ENCODE results near the gene SLC35G3. TPM values are rescaled to one million over a fixed set of nuclear protein-coding genes. Genes with fewer than 3 reads are reported as not detected.
A peak's percentile ranks its signal among the peaks of the same experiment; 100 is the strongest.
"Not testable (repeated sequence)": the region's sequence is repeated elsewhere in the genome, so short reads cannot be mapped to it uniquely, and the experiment has no call there.

The SLC35G3 gene
- not detected for total RNA-seq

DNA sequence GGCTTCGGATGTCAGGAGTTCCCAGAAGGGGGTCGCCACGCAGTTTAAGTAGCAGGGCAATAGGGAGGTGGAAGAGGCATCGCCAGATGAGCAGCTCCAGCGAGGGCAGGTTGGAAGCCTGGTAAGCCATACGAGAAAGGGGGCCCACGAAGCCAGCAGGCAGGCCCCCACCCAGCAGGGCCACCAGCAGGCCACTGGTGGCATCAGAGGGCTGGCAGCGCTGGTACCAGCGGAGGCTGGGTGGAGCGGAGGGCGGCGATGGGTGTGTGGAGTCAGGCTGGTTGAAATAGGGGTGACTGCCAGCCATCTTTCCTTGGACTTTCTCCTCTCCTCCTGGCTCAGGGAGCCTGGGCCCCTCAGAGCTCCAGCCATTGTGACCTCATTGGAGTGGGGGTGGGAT is at the start of gene SLC35G3:
Gene SLC35G3 (minus strand): TSS at position 393 of the 400 bp plus-strand sequence. CDS start 86 bp downstream, at position 307.
- DNase-seq (ENCODE audit: low spot score in 2 of 2); H3K4me3 ChIP-seq (ENCODE audit: low read depth, poor library complexity, severe bottlenecking); intact Hi-C loops (cut with DNase I; ENCODE audit: low total_unique reads): not testable (repeated sequence)
- 86 to 93% methylated on average over 12 of the region's 12 CpGs for WGBS, 2 donors

DNA sequence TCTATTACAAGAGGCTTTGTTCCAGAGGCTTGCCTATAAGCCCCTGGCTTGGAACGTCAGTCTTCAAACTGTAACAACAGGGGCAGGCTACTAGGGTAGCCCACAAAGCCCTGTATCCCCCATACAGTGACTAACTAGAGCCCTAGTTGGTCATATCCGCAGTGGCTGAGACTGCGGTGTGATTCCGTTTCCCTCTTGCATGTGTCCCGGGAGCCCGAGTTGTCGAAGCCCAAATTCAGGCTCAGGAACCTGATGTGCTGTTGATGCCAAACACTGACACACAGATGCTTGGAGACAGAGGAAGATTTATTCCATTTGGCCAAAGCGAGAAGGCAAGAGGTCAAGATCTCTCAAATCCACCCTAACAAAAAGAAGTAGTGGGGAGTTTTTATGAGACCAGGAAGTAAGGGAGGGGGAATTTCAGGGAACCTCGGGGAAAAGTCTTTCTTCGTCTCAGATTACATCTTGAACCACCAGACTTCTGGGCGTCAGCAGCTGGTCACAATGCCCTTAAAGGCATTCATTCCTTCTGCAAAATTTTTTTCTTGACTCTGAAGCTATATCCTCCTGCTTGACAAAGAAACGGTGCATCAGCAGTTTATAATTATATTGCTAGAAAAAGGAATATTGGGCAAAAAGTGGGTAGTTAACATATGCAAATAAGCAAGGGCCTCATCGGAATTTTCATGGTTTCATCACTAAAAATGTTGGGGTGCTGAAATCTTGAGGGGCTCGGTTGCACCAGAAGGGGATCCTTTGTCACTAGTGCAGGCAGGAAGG is 49.6 kb upstream of the SLC35G3 start:
- intact Hi-C loops (cut with DNase I; ENCODE audit: low total_unique reads) = no loop called here

DNA sequence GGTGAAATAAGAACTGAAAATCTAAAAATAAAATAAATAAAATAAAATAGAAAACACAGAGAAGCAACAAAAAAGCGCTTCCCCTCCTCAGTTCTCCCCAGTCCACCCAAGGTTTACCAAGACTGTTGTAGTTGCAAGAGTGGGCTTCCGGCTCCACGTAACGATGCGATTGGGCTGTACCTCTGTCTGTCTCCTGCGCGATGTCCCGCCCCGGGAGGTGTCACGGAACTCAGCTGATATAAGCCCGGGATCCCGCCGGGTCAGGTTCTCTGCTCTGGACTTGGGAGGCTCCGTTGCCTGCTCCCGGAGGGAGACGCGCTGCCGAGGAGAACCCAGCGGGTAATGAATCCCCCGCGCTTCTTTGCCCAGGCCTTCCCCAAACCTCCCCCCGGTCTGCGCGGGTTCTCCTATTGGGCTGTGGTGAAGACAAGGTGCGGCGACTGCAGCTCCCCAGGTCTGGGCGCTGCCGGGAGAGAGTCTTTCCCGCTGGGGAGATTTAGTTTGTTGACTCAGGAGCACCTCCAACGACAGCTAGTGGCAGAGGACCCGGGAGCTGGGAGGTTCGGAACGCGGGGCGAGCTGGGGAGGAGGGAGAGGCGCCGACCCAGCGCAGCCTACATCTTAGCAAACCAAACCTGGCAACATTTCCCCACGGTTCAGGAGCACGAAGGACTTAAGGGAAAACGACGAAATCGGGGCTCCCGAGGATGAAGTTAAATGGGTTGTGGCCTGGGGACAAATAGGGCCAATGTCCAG is 48.8 kb upstream of the SLC35G3 start, which contains the start of gene SLFN5:
Gene SLFN5 (plus strand): TSS at position 268 of the 756 bp plus-strand sequence. CDS start 15,619 bp downstream, outside the sequence.
- DNase-seq (ENCODE audit: low spot score in 2 of 2) = peak; percentile 97 to 99
- peak within 1 kb of the TSS; percentile 62 for H3K4me3 ChIP-seq (ENCODE audit: low read depth, poor library complexity, severe bottlenecking)
- intact Hi-C loops (cut with DNase I; ENCODE audit: low total_unique reads) = no loop called here
- TF ChIP-seq, protein P1, sequence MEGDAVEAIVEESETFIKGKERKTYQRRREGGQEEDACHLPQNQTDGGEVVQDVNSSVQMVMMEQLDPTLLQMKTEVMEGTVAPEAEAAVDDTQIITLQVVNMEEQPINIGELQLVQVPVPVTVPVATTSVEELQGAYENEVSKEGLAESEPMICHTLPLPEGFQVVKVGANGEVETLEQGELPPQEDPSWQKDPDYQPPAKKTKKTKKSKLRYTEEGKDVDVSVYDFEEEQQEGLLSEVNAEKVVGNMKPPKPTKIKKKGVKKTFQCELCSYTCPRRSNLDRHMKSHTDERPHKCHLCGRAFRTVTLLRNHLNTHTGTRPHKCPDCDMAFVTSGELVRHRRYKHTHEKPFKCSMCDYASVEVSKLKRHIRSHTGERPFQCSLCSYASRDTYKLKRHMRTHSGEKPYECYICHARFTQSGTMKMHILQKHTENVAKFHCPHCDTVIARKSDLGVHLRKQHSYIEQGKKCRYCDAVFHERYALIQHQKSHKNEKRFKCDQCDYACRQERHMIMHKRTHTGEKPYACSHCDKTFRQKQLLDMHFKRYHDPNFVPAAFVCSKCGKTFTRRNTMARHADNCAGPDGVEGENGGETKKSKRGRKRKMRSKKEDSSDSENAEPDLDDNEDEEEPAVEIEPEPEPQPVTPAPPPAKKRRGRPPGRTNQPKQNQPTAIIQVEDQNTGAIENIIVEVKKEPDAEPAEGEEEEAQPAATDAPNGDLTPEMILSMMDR (IDR thresholded peaks at IDR 0.05) = no peak
- TF ChIP-seq POLR2A (IDR thresholded peaks at IDR 0.05) = peak in 1 of 2 donors; percentile 79
- 0 to 1% methylated on average over 43 of the region's 44 CpGs for WGBS, 2 donors

More for the DNA sequence above, 49.6 kb upstream of the SLC35G3 start:
- peak; percentile 53 to 90 for DNase-seq (ENCODE audit: low spot score in 2 of 2)
- no peak for TF ChIP-seq POLR2A (IDR thresholded peaks at IDR 0.05)
- TF ChIP-seq, protein P1 (IDR thresholded peaks at IDR 0.05) = no peak
- H3K4me3 ChIP-seq (ENCODE audit: low read depth, poor library complexity, severe bottlenecking) = peak overlapping the region; percentile 62
- WGBS, 2 donors = 3 to 4% methylated on average over 14 of the region's 14 CpGs

DNA sequence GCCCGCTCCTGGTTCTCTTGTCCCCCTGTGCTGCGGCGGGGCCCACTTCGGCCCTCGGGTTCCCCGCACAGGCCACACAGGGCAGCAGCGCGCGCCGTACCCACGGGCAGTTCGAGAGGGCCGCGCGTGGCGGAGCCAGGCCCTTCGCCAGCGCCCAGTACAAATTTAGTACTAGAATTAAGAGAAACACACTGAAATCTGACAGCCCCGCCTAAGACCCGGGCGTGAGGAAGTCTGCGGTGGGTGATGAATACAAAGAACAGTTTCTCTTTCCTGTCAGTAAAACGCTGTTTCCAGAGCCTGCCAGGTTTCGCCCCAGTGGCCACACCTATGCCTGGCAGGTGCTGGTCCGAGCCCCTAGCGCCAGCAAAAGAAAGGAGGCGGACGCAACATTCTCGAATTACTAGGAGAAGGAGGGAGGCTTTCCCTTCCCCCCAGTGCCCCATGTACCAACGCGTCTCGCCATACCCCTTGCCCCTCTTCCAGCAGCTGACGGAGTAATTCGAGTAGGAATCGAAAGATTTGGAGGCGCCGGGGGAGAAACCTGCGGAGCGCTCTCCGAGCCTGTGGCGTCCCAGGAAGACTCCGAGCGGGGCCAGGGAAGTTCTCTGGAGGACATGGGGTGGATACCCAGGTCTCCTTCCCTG is 48.1 kb upstream of the SLC35G3 start:
- intact Hi-C loops (cut with DNase I; ENCODE audit: low total_unique reads) = no loop called here
- DNase-seq (ENCODE audit: low spot score in 2 of 2) = peak; percentile 55 to 92
- WGBS, 2 donors = 1 to 3% methylated on average over 43 of the region's 43 CpGs
- peak overlapping the region; percentile 62 for H3K4me3 ChIP-seq (ENCODE audit: low read depth, poor library complexity, severe bottlenecking)
- TF ChIP-seq POLR2A (IDR thresholded peaks at IDR 0.05) = no peak
- TF ChIP-seq, protein P1 (IDR thresholded peaks at IDR 0.05) = no peak

DNA sequence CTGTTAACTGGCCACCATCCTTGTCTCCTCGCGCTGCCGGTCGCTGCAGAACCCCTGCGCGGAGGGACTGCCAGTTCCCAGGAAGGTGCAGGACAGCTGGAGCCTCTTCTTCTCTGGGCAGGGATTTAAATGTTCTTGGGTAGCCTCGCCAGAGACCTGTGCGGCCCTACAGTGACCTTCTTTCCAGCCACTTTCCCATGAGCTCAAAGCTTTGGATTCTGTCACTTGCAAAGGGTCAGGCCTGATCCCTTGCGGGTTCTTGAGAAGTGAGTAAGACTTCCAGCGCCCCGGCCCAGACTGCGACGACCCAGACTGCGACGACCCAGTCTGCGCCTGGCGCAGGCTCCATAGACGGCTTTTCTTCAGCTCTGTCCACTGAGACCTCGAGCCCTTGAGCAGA is 47.3 kb upstream of the SLC35G3 start:
- TF ChIP-seq, protein P1 (IDR thresholded peaks at IDR 0.05) = no peak
- no peak for TF ChIP-seq POLR2A (IDR thresholded peaks at IDR 0.05)
- 90 to 93% methylated on average over 19 of the region's 19 CpGs for WGBS, 2 donors
- DNase-seq (ENCODE audit: low spot score in 2 of 2) = no peak
- intact Hi-C loops (cut with DNase I; ENCODE audit: low total_unique reads) = no loop called here
- H3K4me3 ChIP-seq (ENCODE audit: low read depth, poor library complexity, severe bottlenecking) = no peak overlapping the region

DNA sequence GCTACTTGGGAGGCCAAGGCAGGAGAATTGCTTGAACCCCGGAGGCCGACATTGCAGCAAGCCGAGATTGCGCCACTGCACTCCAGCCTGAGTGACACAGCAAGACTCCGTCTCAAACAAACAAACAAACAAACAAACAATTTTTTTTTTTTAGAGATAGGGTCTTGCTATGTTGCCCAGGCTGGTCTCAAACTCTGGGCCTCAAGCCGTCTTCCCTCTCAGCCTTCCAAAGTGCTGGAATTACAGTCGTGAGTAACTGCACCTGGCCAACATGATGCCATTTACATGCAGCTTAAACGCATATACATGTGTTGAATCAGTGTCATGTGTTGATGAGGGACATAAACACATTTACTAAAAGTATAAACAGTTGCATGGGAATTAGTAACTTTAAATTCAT is 46.7 kb upstream of the SLC35G3 start:
- intact Hi-C loops (cut with DNase I; ENCODE audit: low total_unique reads) = no loop called here

More for the DNA sequence above, 46.7 kb upstream of the SLC35G3 start:
- no peak overlapping the region for H3K4me3 ChIP-seq (ENCODE audit: low read depth, poor library complexity, severe bottlenecking)
- DNase-seq (ENCODE audit: low spot score in 2 of 2) = no peak
- no peak for TF ChIP-seq POLR2A (IDR thresholded peaks at IDR 0.05)
- TF ChIP-seq, protein P1 (IDR thresholded peaks at IDR 0.05) = no peak
- WGBS, 2 donors = 96% methylated on average over 8 of the region's 8 CpGs

Measured in lower leg skin (tissue), 4 donors.